SH-SY5Y (cell line): ENCODE results near the gene TRIM72.

ENCODE experiments used
- GATA2 ChIP-seq: IDR thresholded peaks from 2 replicates; pipeline ENCODE4 v1.6.1; 2011; ENCODE audit warnings: mild to moderate bottlenecking, low read depth, low read length
- GATA3 ChIP-seq: IDR thresholded peaks from 2 replicates; pipeline ENCODE4 v1.6.1; 2011; ENCODE audit warnings: low read depth, mild to moderate bottlenecking, low read length, moderate library complexity

TRIM72 gene

DNA sequence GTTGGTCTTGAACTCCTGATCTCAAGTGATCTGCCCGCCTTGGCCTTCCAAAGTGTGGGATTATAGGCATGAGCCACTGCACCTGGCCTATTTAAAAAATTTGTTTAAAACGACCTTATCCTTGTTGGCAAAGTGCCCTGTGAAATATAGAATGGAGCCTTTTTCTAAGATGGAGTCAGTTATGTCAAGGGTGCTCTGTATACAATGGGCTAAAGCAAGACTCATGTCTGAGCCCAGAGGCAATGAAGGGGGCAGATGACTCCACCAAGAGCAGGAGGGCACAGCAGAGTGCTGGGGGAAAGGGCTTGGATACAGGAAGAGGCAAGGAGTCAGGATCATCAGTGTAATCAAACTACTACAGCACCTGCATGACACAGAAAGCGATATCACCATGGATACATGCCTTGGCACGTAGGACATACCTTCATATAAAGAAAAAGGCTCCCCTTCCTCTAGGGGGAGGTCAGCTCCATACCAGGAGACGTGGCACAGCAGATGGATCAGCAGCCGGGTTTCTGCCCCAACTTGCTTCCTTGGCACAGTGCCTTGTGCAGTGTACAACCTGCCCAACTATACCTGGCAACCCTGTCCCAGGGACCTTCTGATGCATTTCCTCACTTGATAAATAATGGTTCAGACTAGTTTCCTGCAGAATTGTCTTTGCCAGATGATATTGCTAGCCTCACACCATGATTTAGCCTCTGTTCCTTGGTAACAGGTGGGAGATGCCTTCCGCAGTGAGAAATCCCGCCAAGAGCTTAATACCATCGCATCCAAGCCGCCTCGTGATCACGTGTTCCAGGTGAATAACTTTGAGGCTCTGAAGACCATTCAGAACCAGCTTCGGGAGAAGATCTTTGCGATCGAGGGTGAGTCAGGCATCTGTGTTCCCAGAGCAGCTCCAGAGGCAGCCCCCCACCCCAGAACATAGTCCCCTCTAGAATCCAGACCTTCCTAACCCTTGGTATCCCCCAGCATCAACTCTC, 61.2 kb downstream of the TRIM72 start:
- TF ChIP-seq GATA3 (no peak), GATA2 (no peak)

DNA sequence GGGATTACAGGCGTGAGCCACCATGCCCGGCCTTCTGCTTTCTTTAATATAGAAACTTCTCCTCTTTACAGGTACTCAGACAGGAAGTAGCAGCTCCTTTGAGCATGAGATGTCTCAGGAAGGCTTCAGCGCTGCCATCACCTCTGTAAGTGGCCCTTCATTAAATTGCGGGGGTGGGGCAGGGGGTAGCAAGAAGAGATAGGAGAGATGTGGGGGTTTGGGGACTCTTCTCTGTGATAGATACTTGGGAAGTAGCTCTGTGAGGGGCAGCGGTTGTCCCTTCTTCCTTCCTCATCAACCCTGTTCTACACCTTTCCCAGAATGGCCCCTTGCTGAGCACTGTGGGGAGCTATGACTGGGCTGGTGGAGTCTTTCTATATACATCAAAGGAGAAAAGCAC, 62.7 kb downstream of the TRIM72 start:
- TF ChIP-seq GATA3 (no peak), GATA2 (no peak)

DNA sequence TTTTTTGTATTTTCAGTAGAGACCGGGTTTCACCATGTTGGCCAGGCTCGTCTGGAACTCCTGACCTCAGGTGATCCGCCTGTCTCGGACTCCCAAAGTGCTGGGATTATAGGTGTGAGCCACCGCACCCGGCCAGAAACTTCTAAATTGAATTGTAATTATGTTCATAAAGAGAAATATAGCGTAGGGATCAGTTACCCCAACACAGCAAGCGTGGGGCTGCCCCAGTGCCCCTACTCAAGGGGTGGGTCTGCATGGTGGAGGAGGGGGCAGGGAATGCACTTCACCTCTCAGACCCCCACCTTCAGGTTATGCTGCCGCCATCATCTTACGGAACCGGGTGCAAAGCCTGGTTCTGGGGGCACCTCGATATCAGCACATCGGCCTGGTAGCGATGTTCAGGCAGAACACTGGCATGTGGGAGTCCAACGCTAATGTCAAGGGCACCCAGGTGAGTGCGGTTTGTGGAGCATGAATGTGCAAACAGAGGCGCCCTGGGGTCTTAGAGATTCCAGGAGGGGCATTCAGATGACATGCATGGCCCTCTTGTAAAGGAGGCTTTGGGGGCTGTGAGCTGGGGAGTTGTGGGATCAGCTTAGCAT, 63.8 kb downstream of the TRIM72 start:
- TF ChIP-seq GATA2: no peak
- TF ChIP-seq GATA3: no peak
